Measurements from ENCODE around the gene GLG1.

- no peak for TF ChIP-seq POLR2AphosphoS5 (IDR thresholded peaks at IDR 0.05; ENCODE audit: low read depth, low read length)
- TF ChIP-seq PAX5 (IDR thresholded peaks at IDR 0.05; ENCODE audit: insufficient read depth, low read length, severe bottlenecking), result no peak
- no peak for TF ChIP-seq POLR2A (IDR thresholded peaks at IDR 0.05; ENCODE audit: low read depth, low read length)
- TF ChIP-seq TAF1 (IDR thresholded peaks at IDR 0.05; ENCODE audit: low read depth, low read length), result no peak
Measured at GRCh38 chr16:74511961-74512360, 95.0 kb downstream of the GLG1 start.

All from GM12891 (cell line).